Mucosa of gallbladder (tissue), 1 donor: ENCODE measurements around the gene MEIS3. TPM values are rescaled to one million over a fixed set of nuclear protein-coding genes. Genes with fewer than 3 reads are reported as not detected.
A peak's percentile ranks its signal among the peaks of the same experiment; 100 is the strongest.

Experiments used
- DNase-seq: peaks from one replicate; pipeline ENCODE4 v3.0.0-alpha.2; 2020; ENCODE audit warnings: low spot score
- total RNA-seq: library from RNA; stranded (reverse); gene quantifications from one replicate; pipeline ENCODE4 v1.2.1, GENCODE V29; 2021
- donor health status: DM: no; HTN: no; CAD: no.

MEIS3 gene
- total RNA-seq, 1 donor from 2014 or later, result 5.7 TPM

- DNase-seq, result no peak
These were observed 16.6 kb upstream of the MEIS3 start for GRCh38 chr19:47435883-47436417.

GRCh38 chr19:47435196-47435595 is 15.9 kb upstream of the MEIS3 start:
- DNase-seq, result no peak

DNA sequence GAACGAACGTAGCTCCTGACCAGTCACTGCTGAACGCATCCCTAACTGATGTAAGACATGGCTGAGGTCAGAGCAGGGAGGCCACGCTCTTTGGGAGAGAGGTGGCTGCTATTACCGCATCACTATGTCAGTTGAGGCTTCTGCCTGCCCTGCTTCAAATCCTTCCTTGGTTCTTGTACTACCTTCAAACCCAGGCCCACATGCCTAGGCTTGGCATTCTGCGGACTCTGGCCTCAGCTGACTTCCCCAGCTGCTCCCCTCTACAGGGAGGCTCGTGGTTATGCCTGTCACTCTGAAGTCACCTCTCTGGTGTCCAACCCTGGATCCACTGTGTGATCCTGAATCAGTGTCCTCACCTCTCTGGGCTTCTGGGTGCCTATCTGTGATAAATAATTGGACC is 14.8 kb upstream of the MEIS3 start:
- no peak for DNase-seq

- DNase-seq, result no peak
These were observed 13.8 kb upstream of the MEIS3 start for GRCh38 chr19:47433121-47433520.

DNA sequence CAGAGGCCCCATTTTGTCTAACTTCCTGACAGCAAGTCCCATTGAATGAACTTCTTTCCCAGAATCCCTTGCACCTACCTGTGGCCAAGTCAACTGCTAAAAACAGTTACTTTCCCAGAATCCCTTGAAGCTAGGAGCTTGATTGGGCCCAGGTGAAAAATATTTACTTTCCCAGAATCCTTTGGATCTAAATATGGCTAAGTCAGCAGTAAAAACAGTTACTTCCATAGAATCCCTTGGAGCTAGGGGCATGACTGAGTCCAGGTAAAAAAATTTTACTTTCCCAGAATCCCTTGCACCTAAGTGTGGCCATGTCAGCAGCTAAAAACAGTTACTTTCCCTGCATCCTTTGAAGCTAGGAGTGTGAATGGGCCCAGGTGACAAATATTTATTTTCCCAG is 13.2 kb upstream of the MEIS3 start:
- DNase-seq, result no peak

GRCh38 chr19:47432091-47432490 is 12.8 kb upstream of the MEIS3 start:
- DNase-seq, result no peak

- DNase-seq, result peak; percentile 47
These were observed 10.9 kb upstream of the MEIS3 start for GRCh38 chr19:47430041-47430802.

DNA sequence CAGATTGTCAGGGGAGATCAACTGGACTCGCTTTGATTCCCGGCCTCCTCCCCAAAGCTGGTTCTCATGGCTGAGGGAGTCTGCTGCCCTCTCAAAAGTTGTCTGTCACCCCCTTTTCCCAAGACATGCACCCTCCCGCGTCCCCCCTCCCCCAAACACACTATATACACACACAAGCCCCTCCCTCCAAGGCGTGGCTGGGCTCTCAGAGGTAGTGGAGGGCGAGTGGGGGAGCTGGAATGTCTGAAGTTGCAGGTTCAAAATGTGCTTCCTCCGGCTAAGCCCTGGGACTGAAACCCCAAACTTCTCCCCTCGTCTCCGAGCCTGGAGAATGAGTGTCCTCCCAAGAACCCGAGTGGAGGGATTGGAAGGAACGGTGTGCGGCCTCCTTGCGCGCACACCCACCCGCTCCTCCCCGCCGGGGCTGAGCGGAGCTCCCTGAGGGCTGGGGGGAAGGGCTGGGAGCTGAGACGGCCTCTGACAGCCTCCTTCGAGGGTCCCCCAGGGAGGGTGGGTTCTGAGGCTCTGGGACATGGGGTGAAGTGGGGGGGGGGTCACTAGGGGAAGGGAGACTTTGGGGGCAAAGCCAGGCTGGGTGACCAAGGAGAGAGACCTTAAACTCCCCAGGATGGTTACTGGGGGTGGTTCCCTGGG is 9.9 kb upstream of the MEIS3 start:
- DNase-seq, result no peak

- peak; percentile 91 for DNase-seq
These were observed 9.0 kb upstream of the MEIS3 start for GRCh38 chr19:47428177-47428894.

- DNase-seq, result peak; percentile 44
These were observed 8.2 kb upstream of the MEIS3 start for GRCh38 chr19:47427241-47428176.

DNA sequence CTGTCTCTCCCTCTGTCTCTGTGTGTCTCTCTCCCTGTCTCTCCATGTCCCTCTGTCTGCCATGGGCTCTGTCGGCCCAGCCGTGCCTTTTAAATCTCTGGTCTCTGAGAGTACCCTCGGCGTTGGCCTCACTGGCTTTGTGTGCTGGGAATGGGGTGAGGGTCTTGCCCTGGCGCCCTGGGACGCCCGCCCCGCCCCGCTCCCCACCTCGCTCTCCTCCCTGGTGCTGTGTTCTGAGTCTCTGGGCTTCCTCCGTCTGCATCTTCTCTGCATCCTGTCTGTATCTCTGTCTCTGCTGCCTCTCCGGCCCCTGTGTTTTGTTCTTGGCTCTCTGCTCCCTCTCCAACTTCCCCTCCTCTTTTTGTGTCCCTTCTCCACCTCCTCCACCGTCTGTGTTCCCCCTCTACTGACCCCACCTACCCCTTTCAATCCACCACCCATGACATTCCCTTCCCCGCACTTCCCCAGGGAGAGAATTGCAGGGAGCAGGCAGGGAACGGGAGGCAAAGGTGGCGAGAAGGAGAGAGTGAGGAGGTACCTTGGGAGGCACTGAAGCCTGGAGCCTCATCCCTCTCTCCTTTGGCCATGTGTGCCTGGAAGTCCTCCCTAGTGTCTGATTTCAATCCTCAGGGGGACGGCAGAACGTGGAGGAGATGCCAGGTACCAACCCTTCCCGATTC is 4.0 kb upstream of the MEIS3 start:
- no peak for DNase-seq

DNA sequence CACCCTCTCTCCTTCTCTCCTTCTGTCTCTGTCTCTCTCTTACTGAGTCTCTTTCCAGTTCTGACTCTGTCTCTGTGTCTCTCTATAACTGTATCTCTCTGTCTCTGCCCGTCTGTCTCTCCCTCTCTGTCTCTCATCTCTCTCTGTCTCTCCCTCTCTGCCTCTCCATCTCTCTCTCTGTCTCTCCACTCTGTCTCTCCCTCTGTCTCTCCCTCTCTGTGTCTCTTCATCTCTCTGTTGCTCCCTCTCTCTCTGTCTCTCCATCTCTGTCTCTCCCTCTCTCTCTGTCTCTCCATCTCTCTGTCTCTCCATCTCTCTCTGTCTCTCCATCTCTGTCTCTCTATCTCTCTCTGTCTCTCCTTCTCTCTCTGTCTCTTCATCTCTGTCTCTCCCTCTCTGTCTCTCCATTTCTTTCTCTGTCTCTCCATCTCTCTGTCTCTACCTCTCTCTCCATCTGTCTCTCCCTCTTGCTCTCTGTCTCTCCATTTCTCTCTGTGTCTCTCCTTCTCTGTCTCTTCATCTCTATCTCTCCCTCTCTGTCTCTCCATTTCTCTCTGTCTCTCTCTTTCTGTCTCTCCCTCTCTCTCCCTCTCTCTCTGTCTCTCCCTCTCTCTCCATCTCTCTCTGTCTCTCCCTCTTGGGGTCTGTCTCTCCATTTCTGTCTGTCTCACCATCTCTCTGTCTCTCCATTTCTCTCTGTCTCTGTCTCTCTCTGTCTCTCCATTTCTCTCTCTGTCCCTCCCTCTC is 3.3 kb upstream of the MEIS3 start:
- DNase-seq, result no peak

DNA sequence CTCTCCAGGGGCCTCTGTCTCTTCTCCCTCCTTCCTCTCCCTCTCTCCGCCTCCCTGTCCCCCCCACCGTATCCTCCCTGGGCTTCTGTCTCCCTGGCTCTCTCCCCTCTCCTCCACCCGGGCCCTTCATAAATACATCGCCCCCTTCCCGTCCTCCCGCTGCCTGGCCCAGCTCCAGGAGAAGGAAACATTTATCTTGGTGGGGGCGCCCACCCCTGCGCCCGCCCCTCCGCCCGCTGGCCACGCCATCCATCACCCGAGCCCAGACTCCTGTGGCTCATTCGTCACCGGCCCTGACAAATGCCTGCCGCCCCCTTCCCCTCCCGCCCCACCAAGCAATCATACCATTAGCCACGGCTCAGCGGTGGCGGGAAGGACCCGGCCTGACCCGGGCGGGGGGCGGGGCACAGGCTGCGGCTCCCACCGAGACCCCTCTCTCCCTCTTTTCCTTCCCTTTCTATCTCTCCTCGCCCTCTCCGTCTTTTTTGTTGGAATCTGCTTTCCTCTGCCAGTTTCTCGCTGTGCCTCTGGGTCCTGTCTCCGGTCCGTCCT is 2.6 kb upstream of the MEIS3 start:
- no peak for DNase-seq

- DNase-seq, result no peak
These were observed 2.0 kb upstream of the MEIS3 start for GRCh38 chr19:47421244-47421786.

DNA sequence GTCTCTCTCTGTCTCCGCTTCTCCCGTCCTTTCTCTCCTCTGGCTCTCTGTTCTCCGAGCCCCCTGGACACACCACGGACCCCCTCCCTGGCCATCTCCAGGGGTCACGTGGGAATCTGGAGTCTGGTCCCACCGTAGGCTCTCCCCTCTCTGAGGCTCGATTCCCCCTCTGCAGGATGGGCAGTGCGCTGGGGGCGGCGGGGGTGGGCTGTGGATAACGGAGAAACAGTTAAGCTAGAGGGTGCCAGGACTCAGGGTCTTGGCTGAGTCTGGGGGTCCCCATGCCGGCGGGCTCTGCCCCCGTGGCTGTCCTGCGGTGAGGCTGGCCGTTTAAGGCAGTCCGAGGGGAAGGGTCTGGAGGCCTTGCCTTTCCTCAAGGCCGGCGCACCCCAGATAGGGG is 462 bp upstream of the MEIS3 start:
- DNase-seq, result no peak

- no peak for DNase-seq
These were observed 666 bp downstream of the MEIS3 start for GRCh38 chr19:47418692-47419029.

DNA sequence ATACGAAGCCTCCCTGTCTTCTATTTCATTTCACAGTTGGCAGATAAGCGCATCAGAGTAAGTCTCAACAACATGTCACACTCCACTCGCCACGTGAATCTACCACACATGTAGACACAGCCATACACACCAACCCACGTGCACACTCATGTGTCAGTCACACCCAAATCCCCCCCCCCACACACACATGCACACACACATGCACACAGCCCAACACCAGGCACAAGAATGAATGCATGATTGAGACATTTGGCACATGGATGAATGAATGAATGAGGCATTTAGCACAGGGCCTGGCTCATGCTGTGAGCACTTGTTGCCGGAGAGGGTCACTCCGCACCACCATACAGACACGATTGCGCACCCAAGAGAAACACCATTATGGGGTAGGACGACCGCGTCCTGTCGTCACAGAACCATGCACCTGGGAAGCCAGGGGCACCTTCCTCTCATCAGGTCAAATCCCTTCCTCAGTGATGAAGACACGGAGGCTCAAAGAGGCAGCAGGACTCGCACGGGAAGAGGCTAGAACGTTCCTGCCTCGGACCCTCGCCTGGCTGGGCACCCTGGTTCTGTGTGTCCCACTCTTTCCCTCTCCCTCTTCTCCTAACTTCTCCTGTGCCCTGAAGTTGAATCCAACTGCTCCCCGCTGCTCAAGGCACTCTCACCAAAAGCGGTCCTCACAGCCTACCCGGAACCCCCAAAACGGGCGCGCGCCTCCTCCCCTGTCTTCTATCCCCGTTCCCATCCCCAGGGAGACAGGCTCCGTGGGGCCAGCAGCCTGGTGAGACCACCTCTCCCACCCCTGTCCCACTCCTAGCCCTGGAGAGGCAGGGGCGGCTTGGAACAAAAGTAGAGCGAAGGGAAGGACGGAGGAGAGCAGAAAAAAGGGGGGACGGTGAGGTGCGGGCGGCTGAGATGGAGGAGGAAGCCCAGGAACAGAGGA is 1.3 kb downstream of the MEIS3 start:
- DNase-seq, result no peak

DNA sequence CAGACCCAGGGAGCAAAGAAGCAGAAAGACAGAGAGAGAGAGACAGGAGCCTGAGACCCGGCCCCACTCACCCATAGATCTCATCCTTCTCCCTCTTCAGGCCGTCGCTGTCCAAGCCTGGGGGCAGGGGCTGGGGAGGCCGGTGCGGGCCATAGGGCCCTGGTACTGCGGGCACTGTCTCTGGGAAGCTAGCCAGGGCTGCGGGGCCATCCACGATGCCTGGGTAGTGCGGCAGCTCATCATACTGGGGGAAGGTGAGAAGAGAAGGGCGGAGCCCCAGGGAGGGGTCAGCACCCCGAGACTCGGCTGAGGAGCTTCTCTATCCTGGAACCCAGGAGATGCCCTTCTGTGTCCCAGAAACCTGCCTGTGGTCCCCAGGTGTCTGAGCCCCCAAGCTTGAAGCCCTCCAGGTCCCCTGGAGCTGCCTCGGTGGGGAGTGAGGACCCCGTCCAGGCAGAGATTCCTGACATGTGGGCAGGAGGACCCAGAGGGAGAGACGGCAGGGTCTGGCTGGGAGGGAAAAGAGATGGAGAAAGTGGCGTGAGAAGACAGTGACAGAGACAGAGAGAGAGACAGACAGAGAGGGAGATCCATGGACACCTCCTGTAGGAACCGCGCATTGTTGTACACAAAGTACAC is 2.1 kb downstream of the MEIS3 start:
- no peak for DNase-seq
